Neural cell (in vitro differentiated cells): ENCODE data around the gene COG1. TPM values are rescaled to one million over a fixed set of nuclear protein-coding genes. Genes with fewer than 3 reads are reported as not detected.

Experiments used
- H2AFZ ChIP-seq: fragments of 200-600, 300-800 bp; sonication (generic), shearing (Covaris generic); 2 replicates; pipeline ENCODE4 v1.6.0; 2014; ENCODE audit warnings: low read depth, mild to moderate bottlenecking, antibody characterized with exemption, low read length, moderate library complexity
- H3F3A ChIP-seq: fragments of 200-600 bp; shearing (Covaris generic); 2 replicates; pipeline ENCODE4 v1.6.1; 2016; ENCODE audit warnings: mild to moderate bottlenecking, moderate library complexity, mixed read lengths, antibody characterized with exemption, low read length; ENCODE audit not compliant: insufficient read depth, poor library complexity, severe bottlenecking
- H3K27ac ChIP-seq: fragments of 200-600, 300-800 bp; sonication (generic), shearing (Covaris generic); 2 replicates; pipeline ENCODE4 v1.5.1; 2014; ENCODE audit warnings: mild to moderate bottlenecking, low read length, moderate library complexity
- H3K27me3 ChIP-seq: fragments of 300-800, 200-600 bp; sonication (generic), shearing (Covaris generic); 2 replicates; pipeline ENCODE4 v1.6.0; 2014; ENCODE audit warnings: mild to moderate bottlenecking, low read depth, low read length, moderate library complexity; ENCODE audit not compliant: insufficient read depth
- H3K36me3 ChIP-seq: fragments of 300-800, 200-600 bp; sonication (generic), shearing (Covaris generic); 2 replicates; pipeline ENCODE4 v1.5.1; 2014; ENCODE audit warnings: mild to moderate bottlenecking, antibody characterized with exemption, low read length, moderate library complexity; ENCODE audit not compliant: insufficient read depth
- H3K4me2 ChIP-seq: fragments of 300-800, 200-600 bp; sonication (generic), shearing (Covaris generic); 2 replicates; pipeline ENCODE4 v1.6.0; 2014; ENCODE audit warnings: mild to moderate bottlenecking, low read length
- H3K4me3 ChIP-seq: fragments of 300-800, 200-600 bp; sonication (generic), shearing (Covaris generic); 2 replicates; pipeline ENCODE4 v1.5.1; 2014; ENCODE audit warnings: mild to moderate bottlenecking, low read length, moderate library complexity
- H3K79me2 ChIP-seq: fragments of 200-600 bp; shearing (Covaris generic); replicated peaks from 2 replicates; pipeline ENCODE4 v1.6.0; 2014; ENCODE audit warnings: mild to moderate bottlenecking, low read length, moderate library complexity; ENCODE audit not compliant: insufficient read depth
- H3K9ac ChIP-seq: fragments of 300-800, 200-600 bp; sonication (generic), shearing (Covaris generic); 2 replicates; pipeline ENCODE4 v1.6.1; 2016; ENCODE audit warnings: mild to moderate bottlenecking, low read length, mixed read lengths
- H3K9me2 ChIP-seq: fragments of 200-600 bp; shearing (Covaris generic); 2 replicates; pipeline ENCODE4 v1.6.1; 2016; ENCODE audit warnings: mild to moderate bottlenecking, low read length, mixed read lengths; ENCODE audit not compliant: insufficient read depth
- H3K9me3 ChIP-seq: fragments of 200-600, 300-800 bp; sonication (generic), shearing (Covaris generic); 2 replicates; pipeline ENCODE4 v1.6.1; 2016; ENCODE audit warnings: mild to moderate bottlenecking, mixed run types, low read length, moderate library complexity, mixed read lengths
- H4K20me1 ChIP-seq: fragments of 200-600 bp; shearing (Covaris generic); 2 replicates; pipeline ENCODE4 v1.6.1; 2016; ENCODE audit warnings: mild to moderate bottlenecking, mixed run types; ENCODE audit not compliant: insufficient read depth
- EP300 ChIP-seq: fragments of 450-650 bp; conservative IDR thresholded peaks from 2 replicates; pipeline ENCODE4 v1.6.1; 2014; ENCODE audit warnings: antibody characterized with exemption, mild to moderate bottlenecking, moderate library complexity; ENCODE audit not compliant: poor library complexity, severe bottlenecking
- EZH2 ChIP-seq: fragments of 200-600, 300-800 bp; shearing (Covaris generic), sonication (generic); IDR thresholded peaks from 2 replicates; pipeline ENCODE4 v1.6.1; 2014; ENCODE audit warnings: antibody characterized with exemption, low read length, borderline replicate concordance, mild to moderate bottlenecking; ENCODE audit not compliant: insufficient read depth, poor library complexity, severe bottlenecking
- MXI1 ChIP-seq: fragments of 450-650 bp; conservative IDR thresholded peaks from 2 replicates; pipeline ENCODE4 v1.6.1; 2014; ENCODE audit warnings: antibody characterized with exemption, mild to moderate bottlenecking; ENCODE audit not compliant: poor library complexity, severe bottlenecking
- POLR2AphosphoS5 ChIP-seq: IDR thresholded peaks from 2 replicates; pipeline ENCODE4 v1.6.1; 2012
- RAD21 ChIP-seq: fragments of 450-650 bp; conservative IDR thresholded peaks from 2 replicates; pipeline ENCODE4 v1.6.1; 2014; ENCODE audit warnings: antibody characterized with exemption, mild to moderate bottlenecking, moderate library complexity
- SMC3 ChIP-seq: fragments of 450-650 bp; conservative IDR thresholded peaks from 2 replicates; pipeline ENCODE4 v1.6.1; 2014; ENCODE audit warnings: antibody characterized with exemption, mild to moderate bottlenecking, moderate library complexity; ENCODE audit not compliant: poor library complexity
- TAF1 ChIP-seq: IDR thresholded peaks from 2 replicates; pipeline ENCODE4 v1.6.1; 2012; ENCODE audit warnings: low read depth
- polyA plus RNA-seq: library from polyadenylated mRNA; depleted of rRNA; stranded (reverse); fragments of >200 nt; gene quantifications from 2 replicates; pipeline ENCODE4 v1.2.3, GENCODE V29; 2014
- TF ChIP-seq, protein P1 (sequence below): IDR thresholded peaks from 2 replicates; pipeline ENCODE4 v1.6.1; 2012; ENCODE audit warnings: borderline replicate concordance
- TF ChIP-seq, protein P2 (sequence below): fragments of 450-650 bp; IDR thresholded peaks from 2 replicates; pipeline ENCODE4 v1.5.1; 2014; ENCODE audit warnings: antibody characterized with exemption, mild to moderate bottlenecking, moderate library complexity; ENCODE audit not compliant: poor library complexity, severe bottlenecking

COG1 gene
- polyA plus RNA-seq, 1 donor from 2014 or later, result 23.5 TPM

DNA sequence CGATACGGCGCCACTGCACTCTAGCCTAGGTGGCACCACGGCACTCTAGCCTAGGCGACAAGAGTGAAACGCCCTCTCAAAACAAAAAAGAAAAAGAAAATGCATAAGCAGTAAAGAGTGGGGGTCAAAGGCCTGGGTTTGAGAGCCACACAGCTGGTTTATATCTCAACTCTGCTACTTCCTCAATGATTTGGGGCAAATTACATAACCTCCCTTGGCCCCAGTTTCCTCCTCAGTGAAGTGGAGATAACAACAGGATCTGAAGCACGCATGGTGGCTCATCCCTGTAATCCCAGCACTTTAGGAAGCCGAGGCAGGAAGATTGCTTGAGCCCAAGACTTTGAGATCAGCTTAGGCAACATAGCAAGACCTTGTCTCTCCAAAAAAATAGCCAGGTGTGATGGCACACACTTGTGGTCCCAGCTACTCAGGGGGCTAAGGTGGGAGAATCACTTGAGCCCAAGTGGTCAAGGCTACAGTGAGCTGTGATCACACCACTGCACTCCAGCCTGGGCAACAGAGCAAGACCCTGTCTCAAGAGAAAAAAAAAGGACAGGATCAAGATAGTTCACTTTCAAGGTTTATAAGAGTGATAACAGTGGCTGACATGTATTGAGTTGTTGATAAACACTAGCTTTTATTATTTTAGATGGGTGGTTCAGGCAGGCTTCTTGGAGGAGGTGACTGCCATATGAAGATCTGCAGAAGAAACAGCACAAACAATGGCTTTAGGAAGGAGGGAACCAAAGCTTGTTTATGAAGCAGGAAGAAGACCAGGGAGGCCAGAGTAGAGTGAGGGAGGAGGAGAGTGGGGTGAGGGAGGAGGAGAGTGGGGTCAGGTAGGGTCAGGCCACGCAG is 8.5 kb upstream of the COG1 start:
- no peak overlapping the region for H3K4me3 ChIP-seq
- no peaks in the 10 kb centered on the region for H3K36me3 ChIP-seq
- no peak overlapping the region for H2AFZ ChIP-seq
- H3K9ac ChIP-seq, result no peak overlapping the region
- H3F3A ChIP-seq, result no peaks in the 10 kb centered on the region
- H4K20me1 ChIP-seq, result no peaks in the 10 kb centered on the region
- no peaks in the 10 kb centered on the region for H3K79me2 ChIP-seq
- no peak for TF ChIP-seq EZH2
- TF ChIP-seq POLR2AphosphoS5, result no peak
- TF ChIP-seq, protein P1, sequence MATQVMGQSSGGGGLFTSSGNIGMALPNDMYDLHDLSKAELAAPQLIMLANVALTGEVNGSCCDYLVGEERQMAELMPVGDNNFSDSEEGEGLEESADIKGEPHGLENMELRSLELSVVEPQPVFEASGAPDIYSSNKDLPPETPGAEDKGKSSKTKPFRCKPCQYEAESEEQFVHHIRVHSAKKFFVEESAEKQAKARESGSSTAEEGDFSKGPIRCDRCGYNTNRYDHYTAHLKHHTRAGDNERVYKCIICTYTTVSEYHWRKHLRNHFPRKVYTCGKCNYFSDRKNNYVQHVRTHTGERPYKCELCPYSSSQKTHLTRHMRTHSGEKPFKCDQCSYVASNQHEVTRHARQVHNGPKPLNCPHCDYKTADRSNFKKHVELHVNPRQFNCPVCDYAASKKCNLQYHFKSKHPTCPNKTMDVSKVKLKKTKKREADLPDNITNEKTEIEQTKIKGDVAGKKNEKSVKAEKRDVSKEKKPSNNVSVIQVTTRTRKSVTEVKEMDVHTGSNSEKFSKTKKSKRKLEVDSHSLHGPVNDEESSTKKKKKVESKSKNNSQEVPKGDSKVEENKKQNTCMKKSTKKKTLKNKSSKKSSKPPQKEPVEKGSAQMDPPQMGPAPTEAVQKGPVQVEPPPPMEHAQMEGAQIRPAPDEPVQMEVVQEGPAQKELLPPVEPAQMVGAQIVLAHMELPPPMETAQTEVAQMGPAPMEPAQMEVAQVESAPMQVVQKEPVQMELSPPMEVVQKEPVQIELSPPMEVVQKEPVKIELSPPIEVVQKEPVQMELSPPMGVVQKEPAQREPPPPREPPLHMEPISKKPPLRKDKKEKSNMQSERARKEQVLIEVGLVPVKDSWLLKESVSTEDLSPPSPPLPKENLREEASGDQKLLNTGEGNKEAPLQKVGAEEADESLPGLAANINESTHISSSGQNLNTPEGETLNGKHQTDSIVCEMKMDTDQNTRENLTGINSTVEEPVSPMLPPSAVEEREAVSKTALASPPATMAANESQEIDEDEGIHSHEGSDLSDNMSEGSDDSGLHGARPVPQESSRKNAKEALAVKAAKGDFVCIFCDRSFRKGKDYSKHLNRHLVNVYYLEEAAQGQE, result no peak
- TF ChIP-seq EP300, result no peak
- TF ChIP-seq, protein P2, sequence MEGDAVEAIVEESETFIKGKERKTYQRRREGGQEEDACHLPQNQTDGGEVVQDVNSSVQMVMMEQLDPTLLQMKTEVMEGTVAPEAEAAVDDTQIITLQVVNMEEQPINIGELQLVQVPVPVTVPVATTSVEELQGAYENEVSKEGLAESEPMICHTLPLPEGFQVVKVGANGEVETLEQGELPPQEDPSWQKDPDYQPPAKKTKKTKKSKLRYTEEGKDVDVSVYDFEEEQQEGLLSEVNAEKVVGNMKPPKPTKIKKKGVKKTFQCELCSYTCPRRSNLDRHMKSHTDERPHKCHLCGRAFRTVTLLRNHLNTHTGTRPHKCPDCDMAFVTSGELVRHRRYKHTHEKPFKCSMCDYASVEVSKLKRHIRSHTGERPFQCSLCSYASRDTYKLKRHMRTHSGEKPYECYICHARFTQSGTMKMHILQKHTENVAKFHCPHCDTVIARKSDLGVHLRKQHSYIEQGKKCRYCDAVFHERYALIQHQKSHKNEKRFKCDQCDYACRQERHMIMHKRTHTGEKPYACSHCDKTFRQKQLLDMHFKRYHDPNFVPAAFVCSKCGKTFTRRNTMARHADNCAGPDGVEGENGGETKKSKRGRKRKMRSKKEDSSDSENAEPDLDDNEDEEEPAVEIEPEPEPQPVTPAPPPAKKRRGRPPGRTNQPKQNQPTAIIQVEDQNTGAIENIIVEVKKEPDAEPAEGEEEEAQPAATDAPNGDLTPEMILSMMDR, result no peak
- TF ChIP-seq MXI1, result no peak
- TF ChIP-seq RAD21, result no peak
- no peak for TF ChIP-seq TAF1
- TF ChIP-seq SMC3, result no peak
- H3K9me2 ChIP-seq, result no peaks in the 10 kb centered on the region
- H3K27ac ChIP-seq, result no peak overlapping the region
- no peaks in the 10 kb centered on the region for H3K9me3 ChIP-seq
- H3K27me3 ChIP-seq, result no peaks in the 10 kb centered on the region
- no peak overlapping the region for H3K4me2 ChIP-seq

DNA sequence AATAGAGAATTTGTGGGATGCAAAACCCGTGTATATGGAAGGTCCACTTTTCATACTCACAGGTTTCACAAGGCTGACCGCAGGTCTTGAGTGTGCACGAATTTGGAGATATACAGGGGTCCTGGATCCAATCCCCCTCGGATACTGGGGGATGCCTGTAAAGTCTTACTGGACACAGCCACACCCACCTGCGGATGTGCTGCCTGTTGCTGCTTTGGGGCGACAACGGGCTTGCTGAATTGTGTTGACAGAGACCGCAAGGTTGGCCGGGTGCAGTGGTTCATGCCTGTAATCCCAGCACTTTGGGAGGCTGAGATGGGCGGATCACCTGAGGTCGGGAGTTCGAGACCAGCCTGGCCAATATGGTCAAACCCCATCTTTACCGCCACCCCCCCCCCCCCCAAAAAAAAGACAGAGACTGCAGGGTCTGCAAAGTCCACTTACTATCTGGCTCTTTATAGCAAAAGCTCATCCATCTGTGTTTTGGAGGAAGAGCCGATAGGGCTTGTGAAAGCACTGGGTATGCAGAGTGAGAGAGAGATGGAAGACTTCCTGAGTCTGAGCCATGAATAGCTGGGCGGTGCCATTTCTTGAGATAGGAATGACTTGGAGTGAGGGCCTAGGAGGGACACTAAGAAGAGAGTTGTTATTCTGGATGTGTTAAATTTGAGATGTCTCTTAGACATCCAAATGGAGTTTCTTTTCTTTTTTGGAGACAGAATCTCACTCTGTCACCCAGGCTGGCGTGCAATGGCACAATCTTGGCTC is 6.4 kb upstream of the COG1 start:
- Histone ChIP-seq H3F3A (no peaks in the 10 kb centered on the region), H3K27ac (no peak overlapping the region), H2AFZ (no peak overlapping the region), H3K4me2 (no peak overlapping the region), H3K36me3 (no peaks in the 10 kb centered on the region), H3K9me2 (no peaks in the 10 kb centered on the region), H3K9ac (no peak overlapping the region), H3K9me3 (no peaks in the 10 kb centered on the region), H3K79me2 (no peaks in the 10 kb centered on the region), H3K4me3 (no peak overlapping the region), H3K27me3 (no peaks in the 10 kb centered on the region), H4K20me1 (no peaks in the 10 kb centered on the region)
- TF ChIP-seq MXI1, result no peak
- no peak for TF ChIP-seq POLR2AphosphoS5
- TF ChIP-seq, protein P1, result no peak
- TF ChIP-seq, protein P2, result no peak
- no peak for TF ChIP-seq SMC3
- no peak for TF ChIP-seq EZH2
- no peak for TF ChIP-seq EP300
- TF ChIP-seq RAD21, result no peak
- TF ChIP-seq TAF1, result no peak
